Measurements from ENCODE around the gene BGN. TPM values are rescaled to one million over a fixed set of nuclear protein-coding genes. Genes with fewer than 3 reads are reported as not detected.

Gene BGN
- total RNA-seq, 1 experiment from 2014 or later = 0.33 TPM

GRCh38 chrX:153491918-153492317 lies 2.9 kb upstream of the BGN start:
- Histone ChIP-seq H3K4me1 (replicated peaks; ENCODE audit: insufficient read depth) (no peaks in the 10 kb centered on the region), H3K9me2 (ENCODE audit: insufficient read depth) (no peaks in the 10 kb centered on the region), H4K20me1 (ENCODE audit: insufficient read depth) (no peaks in the 10 kb centered on the region), H3F3A (ENCODE audit: insufficient read depth, low read depth) (no peaks in the 10 kb centered on the region), H3K27me3 (ENCODE audit: insufficient read depth, low read depth) (peaks cover 9% of the 10 kb centered on the region), H3K9me3 (ENCODE audit: insufficient read depth, low read depth) (no peaks in the 10 kb centered on the region), H3K27ac (no peak overlapping the region), H2AFZ (no peak overlapping the region), H3K36me3 (ENCODE audit: low read depth) (no peaks in the 10 kb centered on the region), H3K4me2 (no peak overlapping the region), H3K79me2 (ENCODE audit: low read depth) (no peaks in the 10 kb centered on the region), H3K4me3 (no peak overlapping the region)
- intact Hi-C loops (cut with micrococcal nuclease; ENCODE audit: unreplicated experiment) = no loop called here
- CTCF ChIA-PET = no interaction called here
- BruUV-seq (replicated peaks) = no TSS peak
- DNase-seq = no peak
- TF ChIP-seq EZH2 (IDR thresholded peaks at IDR 0.05; ENCODE audit: low read depth) (no peak), CTCF (conservative IDR thresholded peaks at IDR 0.05) (no peak)
- POLR2A ChIA-PET (ENCODE audit: unreplicated experiment) = no interaction called here

DNA sequence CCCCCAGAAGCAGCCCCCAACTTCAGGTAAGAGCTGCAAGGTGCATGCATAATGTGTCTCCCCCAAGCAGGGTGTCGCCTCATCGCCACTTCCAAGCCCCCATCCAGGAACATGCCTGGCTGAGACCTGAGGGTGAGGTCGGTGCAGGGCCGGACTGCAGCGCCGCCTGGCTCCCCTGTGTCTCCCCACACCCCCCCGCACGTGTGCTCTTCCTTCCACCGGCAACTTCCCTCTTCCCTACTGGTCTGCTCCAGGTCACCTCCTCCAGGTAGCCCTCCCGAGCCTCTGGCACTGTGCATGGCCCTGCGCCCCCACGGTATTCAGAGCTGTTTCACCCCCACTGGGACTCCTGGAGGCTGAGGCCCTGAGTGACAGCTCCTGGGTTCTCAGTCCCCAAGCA lies 2.2 kb upstream of the BGN start:
- ChIA-PET CTCF (no interaction called here), POLR2A (ENCODE audit: unreplicated experiment) (no interaction called here)
- no peak overlapping the region for H3K4me3 ChIP-seq
- peaks cover 9% of the 10 kb centered on the region for H3K27me3 ChIP-seq (ENCODE audit: insufficient read depth, low read depth)
- no peak for TF ChIP-seq EZH2 (IDR thresholded peaks at IDR 0.05; ENCODE audit: low read depth)
- no peak for TF ChIP-seq CTCF (conservative IDR thresholded peaks at IDR 0.05)
- no peaks in the 10 kb centered on the region for H3F3A ChIP-seq (ENCODE audit: insufficient read depth, low read depth)
- no peaks in the 10 kb centered on the region for H3K36me3 ChIP-seq (ENCODE audit: low read depth)
- no peak overlapping the region for H3K27ac ChIP-seq
- H3K9me3 ChIP-seq (ENCODE audit: insufficient read depth, low read depth) = no peaks in the 10 kb centered on the region
- no peaks in the 10 kb centered on the region for H3K9me2 ChIP-seq (ENCODE audit: insufficient read depth)
- intact Hi-C loops (cut with micrococcal nuclease; ENCODE audit: unreplicated experiment) = no loop called here
- no peak for DNase-seq
- no peak overlapping the region for H3K4me2 ChIP-seq
- H2AFZ ChIP-seq = no peak overlapping the region
- no TSS peak for BruUV-seq (replicated peaks)
- H4K20me1 ChIP-seq (ENCODE audit: insufficient read depth) = no peaks in the 10 kb centered on the region
- H3K79me2 ChIP-seq (ENCODE audit: low read depth) = no peaks in the 10 kb centered on the region
- H3K4me1 ChIP-seq (replicated peaks; ENCODE audit: insufficient read depth) = no peaks in the 10 kb centered on the region

DNA sequence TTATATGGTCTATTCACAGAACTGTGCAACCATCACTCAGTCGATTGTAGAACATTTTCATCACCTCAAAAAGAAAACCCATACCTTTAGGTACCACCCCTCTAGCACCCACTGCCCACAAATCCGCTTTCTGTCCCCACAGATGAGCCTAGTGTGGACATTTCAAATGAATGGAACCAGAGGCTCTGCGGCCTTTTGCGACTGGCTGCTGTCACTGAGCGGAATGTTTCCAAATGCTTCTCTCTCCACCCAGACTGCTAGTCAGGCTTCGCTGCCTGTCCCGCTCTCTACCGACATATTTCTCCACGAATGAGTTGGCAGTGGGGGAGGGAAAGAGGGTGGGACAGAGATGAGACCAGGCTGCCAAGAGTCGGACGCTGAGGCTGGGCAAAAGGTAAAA lies 1.7 kb upstream of the BGN start:
- TF ChIP-seq EZH2 (IDR thresholded peaks at IDR 0.05; ENCODE audit: low read depth) = no peak
- no peak for TF ChIP-seq CTCF (conservative IDR thresholded peaks at IDR 0.05)
- POLR2A ChIA-PET (ENCODE audit: unreplicated experiment) = no interaction called here
- Histone ChIP-seq H3K4me3 (no peak overlapping the region), H3K27ac (no peak overlapping the region), H4K20me1 (ENCODE audit: insufficient read depth) (no peaks in the 10 kb centered on the region), H3F3A (ENCODE audit: insufficient read depth, low read depth) (no peaks in the 10 kb centered on the region), H3K27me3 (ENCODE audit: insufficient read depth, low read depth) (peaks cover 13% of the 10 kb centered on the region), H2AFZ (no peak overlapping the region), H3K36me3 (ENCODE audit: low read depth) (no peaks in the 10 kb centered on the region), H3K9me2 (ENCODE audit: insufficient read depth) (no peaks in the 10 kb centered on the region), H3K9me3 (ENCODE audit: insufficient read depth, low read depth) (no peaks in the 10 kb centered on the region), H3K4me2 (no peak overlapping the region), H3K4me1 (replicated peaks; ENCODE audit: insufficient read depth) (no peaks in the 10 kb centered on the region), H3K79me2 (ENCODE audit: low read depth) (no peaks in the 10 kb centered on the region)
- no peak for DNase-seq
- no TSS peak for BruUV-seq (replicated peaks)
- intact Hi-C loops (cut with micrococcal nuclease; ENCODE audit: unreplicated experiment) = no loop called here
- CTCF ChIA-PET = no interaction called here
